ENCODE results near the gene ADARB2.

The ADARB2 gene

GRCh38 chr10:1669433-1669832, 67.9 kb downstream of the ADARB2 start:
- no peak for DNase-seq (ENCODE audit: insufficient read length, low spot score)
- no peak for FAIRE-seq
- no peak for TF ChIP-seq POLR2A (IDR thresholded peaks at IDR 0.05; ENCODE audit: low read depth, low read length)

- TF ChIP-seq POLR2A (IDR thresholded peaks at IDR 0.05; ENCODE audit: low read depth, low read length) = no peak
- no peak for FAIRE-seq
- DNase-seq (ENCODE audit: insufficient read length, low spot score) = no peak
Measured at GRCh38 chr10:1668399-1668798, 68.9 kb downstream of the ADARB2 start.

GRCh38 chr10:1667392-1667791, 69.9 kb downstream of the ADARB2 start:
- FAIRE-seq = no peak
- no peak for TF ChIP-seq POLR2A (IDR thresholded peaks at IDR 0.05; ENCODE audit: low read depth, low read length)
- no peak for DNase-seq (ENCODE audit: insufficient read length, low spot score)

- FAIRE-seq (no peak), DNase-seq (ENCODE audit: insufficient read length, low spot score) (no peak)
- TF ChIP-seq POLR2A (IDR thresholded peaks at IDR 0.05; ENCODE audit: low read depth, low read length) = no peak
Measured at GRCh38 chr10:1666147-1666546, 71.2 kb downstream of the ADARB2 start.

- no peak for FAIRE-seq
- DNase-seq (ENCODE audit: insufficient read length, low spot score) = no peak
- no peak for TF ChIP-seq POLR2A (IDR thresholded peaks at IDR 0.05; ENCODE audit: low read depth, low read length)
Measured at GRCh38 chr10:1665681-1666080, 71.6 kb downstream of the ADARB2 start.

GRCh38 chr10:1665021-1665661, 72.2 kb downstream of the ADARB2 start:
- no peak for DNase-seq (ENCODE audit: insufficient read length, low spot score)
- no peak for TF ChIP-seq POLR2A (IDR thresholded peaks at IDR 0.05; ENCODE audit: low read depth, low read length)
- FAIRE-seq = no peak

- no peak for TF ChIP-seq POLR2A (IDR thresholded peaks at IDR 0.05; ENCODE audit: low read depth, low read length)
- DNase-seq (ENCODE audit: insufficient read length, low spot score) (no peak), FAIRE-seq (no peak)
Measured at GRCh38 chr10:1664333-1664964, 72.9 kb downstream of the ADARB2 start.

GRCh38 chr10:1663226-1663625, 74.1 kb downstream of the ADARB2 start:
- FAIRE-seq (no peak), DNase-seq (ENCODE audit: insufficient read length, low spot score) (no peak)
- TF ChIP-seq POLR2A (IDR thresholded peaks at IDR 0.05; ENCODE audit: low read depth, low read length) = no peak

- FAIRE-seq (no peak), DNase-seq (ENCODE audit: insufficient read length, low spot score) (no peak)
- TF ChIP-seq POLR2A (IDR thresholded peaks at IDR 0.05; ENCODE audit: low read depth, low read length) = no peak
Measured at GRCh38 chr10:1662438-1663025, 74.8 kb downstream of the ADARB2 start.

GRCh38 chr10:1661859-1662437, 75.4 kb downstream of the ADARB2 start:
- DNase-seq (ENCODE audit: insufficient read length, low spot score) (no peak), FAIRE-seq (no peak)
- TF ChIP-seq POLR2A (IDR thresholded peaks at IDR 0.05; ENCODE audit: low read depth, low read length) = no peak

- no peak for FAIRE-seq
- DNase-seq (ENCODE audit: insufficient read length, low spot score) = no peak
- TF ChIP-seq POLR2A (IDR thresholded peaks at IDR 0.05; ENCODE audit: low read depth, low read length) = no peak
Measured at GRCh38 chr10:1661416-1661815, 75.9 kb downstream of the ADARB2 start.

- no peak for TF ChIP-seq POLR2A (IDR thresholded peaks at IDR 0.05; ENCODE audit: low read depth, low read length)
- DNase-seq (ENCODE audit: insufficient read length, low spot score) (no peak), FAIRE-seq (no peak)
Measured at GRCh38 chr10:1660815-1661214, 76.5 kb downstream of the ADARB2 start.

GRCh38 chr10:1660386-1660785, 76.9 kb downstream of the ADARB2 start:
- FAIRE-seq (no peak), DNase-seq (ENCODE audit: insufficient read length, low spot score) (no peak)

GRCh38 chr10:1659221-1659791, 78.0 kb downstream of the ADARB2 start:
- no peak for TF ChIP-seq POLR2A (IDR thresholded peaks at IDR 0.05; ENCODE audit: low read depth, low read length)
- no peak for DNase-seq (ENCODE audit: insufficient read length, low spot score)
- no peak for FAIRE-seq

More at GRCh38 chr10:1660386-1660785, 76.9 kb downstream of the ADARB2 start:
- TF ChIP-seq POLR2A (IDR thresholded peaks at IDR 0.05; ENCODE audit: low read depth, low read length) = no peak
